ENCODE data around the gene CRB1.

The CRB1 gene

GRCh38 chr1:197351821-197352440 is 83.9 kb downstream of the CRB1 start:
- DNase-seq: no peak

- no peak for DNase-seq
Measured at GRCh38 chr1:197355248-197355995, 87.4 kb downstream of the CRB1 start.

- DNase-seq: peak; percentile 78
Measured at GRCh38 chr1:197356723-197357533, 88.9 kb downstream of the CRB1 start.

GRCh38 chr1:197358959-197359358 is 90.9 kb downstream of the CRB1 start:
- no peak for DNase-seq

- DNase-seq: no peak
Measured at GRCh38 chr1:197360068-197360467, 92.0 kb downstream of the CRB1 start.

GRCh38 chr1:197362871-197363270 is 94.8 kb downstream of the CRB1 start:
- no peak for DNase-seq

- DNase-seq: no peak
Measured at GRCh38 chr1:197363855-197364254, 95.8 kb downstream of the CRB1 start.

GRCh38 chr1:197366996-197367395 is 98.9 kb downstream of the CRB1 start:
- no peak for DNase-seq

GRCh38 chr1:197367627-197368026 is 99.6 kb downstream of the CRB1 start:
- DNase-seq: no peak

GRCh38 chr1:197374428-197374827 is 106.4 kb downstream of the CRB1 start:
- no peak for DNase-seq

- DNase-seq: no peak
Measured at GRCh38 chr1:197384471-197384870, 116.4 kb downstream of the CRB1 start.

- DNase-seq: no peak
Measured at GRCh38 chr1:197388801-197389200, 120.7 kb downstream of the CRB1 start.

- DNase-seq: no peak
Measured at GRCh38 chr1:197390856-197391255, 122.8 kb downstream of the CRB1 start.

GRCh38 chr1:197391303-197392226 is 123.5 kb downstream of the CRB1 start:
- no peak for DNase-seq

GRCh38 chr1:197392541-197392940 is 124.5 kb downstream of the CRB1 start:
- DNase-seq: no peak

GRCh38 chr1:197393105-197393504 is 125.1 kb downstream of the CRB1 start:
- DNase-seq: peak; percentile 35

GRCh38 chr1:197393772-197394171 is 125.7 kb downstream of the CRB1 start:
- no peak for DNase-seq

GRCh38 chr1:197394831-197395608 is 127.0 kb downstream of the CRB1 start:
- peak; percentile 36 for DNase-seq

GRCh38 chr1:197397895-197398294 is 129.8 kb downstream of the CRB1 start:
- DNase-seq: no peak

- peak; percentile 86 for DNase-seq
Measured at GRCh38 chr1:197399755-197400521, 131.9 kb downstream of the CRB1 start.

GRCh38 chr1:197400522-197400902 is 132.5 kb downstream of the CRB1 start:
- peak; percentile 21 for DNase-seq

Measured in DMS53 (cell line).